Mucosa of rectum (tissue), 2 donors: ENCODE data around the gene BICDL1.

ENCODE experiments used
- H3K27ac ChIP-seq, 2 donors: one replicate each; pipeline ENCODE4 v1.7.0; 2013; ENCODE audit warnings: inconsistent platforms in 2 of 2, low read depth in 2 of 2, low read length in 2 of 2
- H3K27me3 ChIP-seq, 2 donors: one replicate each; pipeline ENCODE4 v1.7.0; 2013; ENCODE audit warnings: low read length in 2 of 2; ENCODE audit not compliant: control insufficient read depth in 2 of 2, insufficient read depth in 2 of 2
- H3K36me3 ChIP-seq, 2 donors: one replicate each; pipeline ENCODE4 v1.7.0; 2013; ENCODE audit warnings: low read length in 2 of 2; ENCODE audit not compliant: control insufficient read depth in 2 of 2, insufficient read depth in 2 of 2
- H3K4me1 ChIP-seq, 2 donors: one replicate each; pipeline ENCODE4 v1.7.0; 2013; ENCODE audit warnings: low read length in 2 of 2, mild to moderate bottlenecking in 1 of 2; ENCODE audit not compliant: control insufficient read depth in 2 of 2, insufficient read depth in 2 of 2
- H3K4me3 ChIP-seq, 2 donors: one replicate each; pipeline ENCODE4 v1.7.0; 2013; ENCODE audit warnings: low read length in 2 of 2
- H3K9ac ChIP-seq, 2 donors: one replicate each; pipeline ENCODE4 v1.7.0; 2013; ENCODE audit warnings: low read length in 2 of 2, low read depth in 1 of 2, mild to moderate bottlenecking in 1 of 2
- H3K9me3 ChIP-seq, 2 donors: one replicate each; pipeline ENCODE4 v1.7.0; 2013; ENCODE audit warnings: low read length in 2 of 2; ENCODE audit not compliant: control insufficient read depth in 2 of 2
- donor health status: healthy.
- donor health status: Normal muscosa, but diverticular disease.

BICDL1 gene

GRCh38 chr12:120109570-120110267 lies 120.7 kb downstream of the BICDL1 start:
- H3K27ac ChIP-seq, result no peak overlapping the region

GRCh38 chr12:120110550-120111501 lies 121.8 kb downstream of the BICDL1 start:
- Histone ChIP-seq H3K36me3 (peaks cover 4 to 21% of the 10 kb centered on the region in 2 donors), H3K4me3 (peak overlapping the region in 1 of 2 donors; percentile 33), H3K27ac (peak overlapping the region in 1 of 2 donors; percentile 61), H3K4me1 (peaks cover 11 to 16% of the 10 kb centered on the region in 2 donors), H3K9ac (no peak overlapping the region), H3K9me3 (no peaks in the 10 kb centered on the region), H3K27me3 (no peaks in the 10 kb centered on the region)

More at GRCh38 chr12:120109570-120110267, 120.7 kb downstream of the BICDL1 start:
- Histone ChIP-seq H3K4me1 (peaks cover 5 to 6% of the 10 kb centered on the region in 2 donors), H3K4me3 (no peak overlapping the region), H3K9me3 (no peaks in the 10 kb centered on the region), H3K9ac (no peak overlapping the region), H3K27me3 (no peaks in the 10 kb centered on the region), H3K36me3 (peaks cover 7 to 23% of the 10 kb centered on the region in 2 donors)

- Histone ChIP-seq H3K27ac (no peak overlapping the region), H3K9me3 (no peaks in the 10 kb centered on the region), H3K27me3 (no peaks in the 10 kb centered on the region), H3K36me3 (peaks cover 0 to 7% of the 10 kb centered on the region in 2 donors), H3K4me1 (peaks cover 18 to 28% of the 10 kb centered on the region in 2 donors), H3K9ac (peak overlapping the region; percentile 84 to 89), H3K4me3 (peak overlapping the region; percentile 96 to 98)
Observed at GRCh38 chr12:120115066-120115465, 126.0 kb downstream of the BICDL1 start.

GRCh38 chr12:120115692-120116440 lies 126.8 kb downstream of the BICDL1 start:
- peaks cover 0 to 7% of the 10 kb centered on the region in 2 donors for H3K36me3 ChIP-seq
- peak overlapping the region; percentile 96 to 98 for H3K4me3 ChIP-seq
- H3K9ac ChIP-seq, result peak overlapping the region; percentile 84 to 89
- H3K27me3 ChIP-seq, result no peaks in the 10 kb centered on the region
- H3K4me1 ChIP-seq, result peaks cover 18 to 28% of the 10 kb centered on the region in 2 donors
- H3K27ac ChIP-seq, result peak overlapping the region; percentile 91 to 96
- no peaks in the 10 kb centered on the region for H3K9me3 ChIP-seq

GRCh38 chr12:120116441-120116791 lies 127.4 kb downstream of the BICDL1 start, which contains the start of gene RAB35:
Gene RAB35, minus strand, starts transcription at chr12:120116753. Its CDS starts 103 bp downstream, at chr12:120116650.
- Histone ChIP-seq H3K4me1 (peaks cover 17 to 26% of the 10 kb centered on the region in 2 donors), H3K27me3 (no peaks in the 10 kb centered on the region), H3K36me3 (peaks cover 0 to 7% of the 10 kb centered on the region in 2 donors), H3K4me3 (peak within 1 kb of the TSS; percentile 96 to 98), H3K27ac (peak within 1 kb of the TSS; percentile 91 to 96), H3K9ac (peak within 1 kb of the TSS; percentile 89 to 93), H3K9me3 (no peaks in the 10 kb centered on the region)

GRCh38 chr12:120116792-120117651 lies 128.0 kb downstream of the BICDL1 start:
- H3K4me3 ChIP-seq, result peak overlapping the region; percentile 88 to 96
- H3K27me3 ChIP-seq, result no peaks in the 10 kb centered on the region
- peak overlapping the region; percentile 91 to 96 for H3K27ac ChIP-seq
- H3K36me3 ChIP-seq, result peaks cover 0 to 7% of the 10 kb centered on the region in 2 donors
- peaks cover 17 to 26% of the 10 kb centered on the region in 2 donors for H3K4me1 ChIP-seq
- H3K9ac ChIP-seq, result peak overlapping the region; percentile 83 to 93
- H3K9me3 ChIP-seq, result no peaks in the 10 kb centered on the region

- peaks cover 17 to 26% of the 10 kb centered on the region in 2 donors for H3K4me1 ChIP-seq
- no peaks in the 10 kb centered on the region for H3K27me3 ChIP-seq
- H3K36me3 ChIP-seq, result peaks cover 0 to 6% of the 10 kb centered on the region in 2 donors
- no peaks in the 10 kb centered on the region for H3K9me3 ChIP-seq
- peak overlapping the region in 1 of 2 donors; percentile 83 for H3K9ac ChIP-seq
- H3K27ac ChIP-seq, result peak overlapping the region in 1 of 2 donors; percentile 96
- H3K4me3 ChIP-seq, result peak overlapping the region; percentile 88 to 96
Observed at GRCh38 chr12:120117961-120118320, 128.9 kb downstream of the BICDL1 start.

- Histone ChIP-seq H3K27ac (no peak overlapping the region), H3K9me3 (no peaks in the 10 kb centered on the region), H3K9ac (peak overlapping the region in 1 of 2 donors; percentile 3), H3K27me3 (no peaks in the 10 kb centered on the region), H3K4me1 (peaks cover 17 to 26% of the 10 kb centered on the region in 2 donors), H3K36me3 (peaks cover 0 to 6% of the 10 kb centered on the region in 2 donors), H3K4me3 (peak overlapping the region; percentile 88 to 96)
Observed at GRCh38 chr12:120118321-120119061, 129.5 kb downstream of the BICDL1 start.
